ENCODE measurements around the gene CCDC146. TPM values are rescaled to one million over a fixed set of nuclear protein-coding genes. Genes with fewer than 3 reads are reported as not detected.

The CCDC146 gene
- total and polyA plus RNA-seq, 2 of the 8 experiments (the other 6 are each of a cell fraction or from before 2014, with no cell fraction given): 0.88 to 2.4 TPM

DNA sequence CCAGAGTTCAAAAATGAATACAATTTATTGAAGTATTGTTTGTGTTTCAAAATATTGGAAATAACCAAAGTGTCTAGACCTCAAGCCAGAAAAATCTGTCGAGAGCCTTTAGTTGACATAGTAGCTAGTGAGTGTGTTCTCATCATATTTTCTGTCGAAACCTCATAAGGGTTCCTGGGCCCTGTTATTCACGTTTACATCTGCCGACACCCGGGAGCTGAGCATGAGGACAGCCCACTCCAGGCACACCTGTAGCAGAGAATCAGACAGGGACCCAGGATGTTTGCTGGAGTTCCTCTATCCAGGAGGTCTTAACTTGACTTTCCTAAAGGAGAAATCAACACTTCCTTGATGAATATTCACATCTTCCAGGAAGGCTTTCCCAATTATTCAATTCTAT, 149.4 kb downstream of the CCDC146 start:
- Histone ChIP-seq H2AFZ (ENCODE audit: low read length) (no peak overlapping the region), H4K20me1 (replicated peaks in 1 of 2; ENCODE audit: control insufficient read depth in 1 of 2, insufficient read depth in 2 of 2, low read length in 2 of 2) (no peaks in the 10 kb centered on the region), H3K23ac (ENCODE audit: insufficient read length) (no peak overlapping the region), H2AK5ac (ENCODE audit: low read depth, low read length) (no peak overlapping the region), H2BK15ac (ENCODE audit: low read length) (no peak overlapping the region), H3K9me3 (ENCODE audit: insufficient read depth in 2 of 2, low read depth in 1 of 2, low read length in 1 of 2) (no peaks in the 10 kb centered on the region), H3K4me2 (ENCODE audit: insufficient read depth in 1 of 2, low read depth in 2 of 2, low read length in 2 of 2) (no peak overlapping the region), H3K27ac (ENCODE audit: low read depth, low read length) (no peak overlapping the region), H3K79me1 (ENCODE audit: low read depth, low read length) (no peaks in the 10 kb centered on the region), H4K8ac (ENCODE audit: extremely low read depth, insufficient read depth, low read length) (no peak overlapping the region), H3K56ac (replicated peaks; ENCODE audit: insufficient read length, low read depth, low read length) (no peak overlapping the region), H3K18ac (ENCODE audit: extremely low read depth, low read length) (no peak overlapping the region), H2BK20ac (ENCODE audit: low read length) (no peak overlapping the region), H4K5ac (ENCODE audit: insufficient read length, low read depth, low read length) (no peak overlapping the region), H3K4me1 (replicated peaks in 1 of 4; ENCODE audit: control insufficient read depth in 3 of 4, insufficient read depth in 4 of 4, low read length in 3 of 4) (no peaks in the 10 kb centered on the region), H3K36me3 (ENCODE audit: control insufficient read depth in 2 of 4, insufficient read depth in 4 of 4, low read length in 3 of 4) (no peaks in the 10 kb centered on the region), H3K9ac (replicated peaks in 1 of 4; ENCODE audit: extremely low read depth in 1 of 4, low read depth in 3 of 4, low read length in 3 of 4) (no peak overlapping the region), H3K23me2 (ENCODE audit: low read depth, low read length) (no peaks in the 10 kb centered on the region), H4K91ac (replicated peaks; ENCODE audit: insufficient read length, low read length) (no peak overlapping the region), H2BK5ac (ENCODE audit: low read depth, low read length) (no peak overlapping the region), H3K4ac (replicated peaks; ENCODE audit: insufficient read length, low read depth, low read length) (no peak overlapping the region), H3K27me3 (replicated peaks in 1 of 4; ENCODE audit: control insufficient read depth in 3 of 4, extremely low read depth in 1 of 4, insufficient read depth in 3 of 4, low read length in 3 of 4) (no peaks in the 10 kb centered on the region), H3K79me2 (ENCODE audit: control insufficient read depth in 1 of 2, insufficient read depth in 2 of 2, low read length in 2 of 2) (no peaks in the 10 kb centered on the region), H2BK12ac (ENCODE audit: low read depth, low read length) (no peak overlapping the region), H2BK120ac (replicated peaks; ENCODE audit: low read depth, low read length) (no peak overlapping the region), H3K14ac (ENCODE audit: insufficient read length) (no peak overlapping the region), H3K4me3 (ENCODE audit: extremely low read depth in 1 of 4, insufficient read depth in 2 of 4, low read depth in 3 of 4, low read length in 4 of 4) (no peak overlapping the region)
- no peak for DNase-seq (ENCODE audit: low read depth in 1 of 2, low spot score in 2 of 2)
- 91% methylated on average over 5 of the region's 5 CpGs; no CpG with 5 or more reads in 1 of the 2 experiments for WGBS, 2 experiments (ENCODE audit: extremely low coverage in 1 of 2, insufficient coverage in 1 of 2, insufficient read length in 1 of 2, insufficient replicate concordance in 2 of 2, low coverage in 1 of 2, low lambda C conversion rate in 2 of 2, missing lambda C conversion rate in 1 of 2)
- ChIA-PET POLR2A (ENCODE audit: partially characterized antibody) (no interaction called here), CTCF (ENCODE audit: partially characterized antibody) (no interaction called here)
- FAIRE-seq: no peak
- TF ChIP-seq TBP (IDR thresholded peaks at IDR 0.05; ENCODE audit: low read depth, low read length) (no peak), BACH1 (IDR thresholded peaks at IDR 0.05; ENCODE audit: low read length) (no peak), RXRA (IDR thresholded peaks at IDR 0.05; ENCODE audit: insufficient read depth, low read depth, low read length) (no peak), TEAD4 (IDR thresholded peaks at IDR 0.05; ENCODE audit: low read depth, low read length) (no peak), CTBP2 (IDR thresholded peaks at IDR 0.05; ENCODE audit: borderline replicate concordance, insufficient read depth, insufficient read length, low read length) (no peak)
- TF ChIP-seq, protein P1, sequence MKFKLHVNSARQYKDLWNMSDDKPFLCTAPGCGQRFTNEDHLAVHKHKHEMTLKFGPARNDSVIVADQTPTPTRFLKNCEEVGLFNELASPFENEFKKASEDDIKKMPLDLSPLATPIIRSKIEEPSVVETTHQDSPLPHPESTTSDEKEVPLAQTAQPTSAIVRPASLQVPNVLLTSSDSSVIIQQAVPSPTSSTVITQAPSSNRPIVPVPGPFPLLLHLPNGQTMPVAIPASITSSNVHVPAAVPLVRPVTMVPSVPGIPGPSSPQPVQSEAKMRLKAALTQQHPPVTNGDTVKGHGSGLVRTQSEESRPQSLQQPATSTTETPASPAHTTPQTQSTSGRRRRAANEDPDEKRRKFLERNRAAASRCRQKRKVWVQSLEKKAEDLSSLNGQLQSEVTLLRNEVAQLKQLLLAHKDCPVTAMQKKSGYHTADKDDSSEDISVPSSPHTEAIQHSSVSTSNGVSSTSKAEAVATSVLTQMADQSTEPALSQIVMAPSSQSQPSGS (IDR thresholded peaks at IDR 0.05; ENCODE audit: low read length): no peak

Measured in H1 (cell line).